Measurements from ENCODE around the gene RAVER1. TPM values are rescaled to one million over a fixed set of nuclear protein-coding genes. Genes with fewer than 3 reads are reported as not detected.
A peak's percentile ranks its signal among the peaks of the same experiment; 100 is the strongest.
"Not testable (repeated sequence)": the region's sequence is repeated elsewhere in the genome, so short reads cannot be mapped to it uniquely, and the experiment has no call there.

The RAVER1 gene
- total RNA-seq, 5 donors from 2014 or later (not counting 1 experiment from before 2014, with no cell fraction given): 31.5 to 68.2 (median 61.2) TPM

DNA sequence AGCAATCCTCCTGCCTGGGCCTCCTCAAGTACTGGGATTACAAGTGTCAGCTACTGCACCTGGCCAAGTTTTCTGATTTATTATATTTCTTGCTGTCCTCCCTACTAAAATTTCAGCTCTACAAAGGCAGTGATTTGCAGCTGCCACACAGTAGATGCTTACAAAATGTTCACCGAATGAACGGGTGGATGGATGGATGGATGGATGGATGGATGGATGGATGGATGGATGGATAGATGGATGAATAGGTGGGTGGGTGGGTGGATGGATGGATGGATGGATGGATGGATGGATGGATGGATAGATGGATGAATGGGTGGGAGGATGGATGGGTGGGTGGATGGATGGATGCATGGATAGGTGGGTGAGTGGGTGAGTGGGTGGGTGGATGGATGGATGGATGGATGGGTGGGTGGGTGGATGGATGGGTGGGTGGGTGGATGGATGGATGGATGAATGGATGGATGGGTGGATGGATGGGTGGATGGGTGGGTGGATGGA lies 43.9 kb upstream of the RAVER1 start:
- H3K36me3 ChIP-seq (ENCODE audit: control insufficient read depth in 2 of 2, extremely low read depth in 1 of 2, insufficient read depth in 1 of 2, low read length in 1 of 2): peaks cover 0 to 19% of the 10 kb centered on the region in 2 donors
- H3K27me3 Mint-ChIP-seq; H3K9me3 Mint-ChIP-seq; CTCF ChIA-PET; ATAC-seq (replicated peaks in 1 of 4); H3K4me3 Mint-ChIP-seq; H3K4me3 ChIP-seq (ENCODE audit: control insufficient read depth in 1 of 2, extremely low read depth in 1 of 2, low read length in 1 of 2); H3K9me3 ChIP-seq; H3K27ac Mint-ChIP-seq; DNase-seq; H3K27ac ChIP-seq (ENCODE audit: low read length); H3K27me3 ChIP-seq (replicated peaks in 1 of 2; ENCODE audit: control insufficient read depth in 2 of 2, extremely low read depth in 1 of 2, insufficient read depth in 2 of 2, low read length in 1 of 2): not testable (repeated sequence)
- Mint-ChIP-seq H3K36me3 (peaks cover 20% of the 10 kb centered on the region), H3K4me1 (peaks cover 26 to 32% (median 32%) of the 10 kb centered on the region in 3 donors)
- peaks cover 13 to 28% of the 10 kb centered on the region in 2 experiments for H3K4me1 ChIP-seq (ENCODE audit: control insufficient read depth in 1 of 2, extremely low read depth in 1 of 2, insufficient read depth in 2 of 2, low read length in 2 of 2)
- POLR2A ChIA-PET: interaction anchor here in 1 of 2 donors (0.6 kb wide), 1 partner anchor 22 kb away, joined by 6 read pairs; no protein-coding TSS in a partner anchor
- WGBS (ENCODE audit: insufficient coverage): 100% methylated on average over 2 of the region's 2 CpGs

DNA sequence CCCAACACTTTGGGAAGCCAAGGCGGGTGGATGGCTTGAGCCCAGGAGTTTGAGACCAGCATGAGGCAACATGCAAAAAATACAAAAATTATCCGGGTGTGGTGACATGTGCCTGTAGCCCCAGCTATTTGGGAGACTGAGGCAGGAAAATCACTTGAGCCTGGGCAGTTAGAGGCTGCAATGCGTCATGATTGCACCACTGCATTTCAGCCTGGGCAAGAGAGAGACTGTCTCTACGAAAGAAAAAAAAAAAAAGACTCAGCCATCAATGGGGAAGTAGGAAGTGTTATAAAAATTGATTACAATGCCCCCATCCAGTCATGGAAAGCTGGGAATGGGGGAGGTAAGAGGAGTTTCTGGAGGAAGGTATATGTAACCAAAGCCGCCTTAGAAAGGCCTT lies 41.6 kb upstream of the RAVER1 start:
- H3K27ac ChIP-seq (ENCODE audit: low read length): no peak overlapping the region

DNA sequence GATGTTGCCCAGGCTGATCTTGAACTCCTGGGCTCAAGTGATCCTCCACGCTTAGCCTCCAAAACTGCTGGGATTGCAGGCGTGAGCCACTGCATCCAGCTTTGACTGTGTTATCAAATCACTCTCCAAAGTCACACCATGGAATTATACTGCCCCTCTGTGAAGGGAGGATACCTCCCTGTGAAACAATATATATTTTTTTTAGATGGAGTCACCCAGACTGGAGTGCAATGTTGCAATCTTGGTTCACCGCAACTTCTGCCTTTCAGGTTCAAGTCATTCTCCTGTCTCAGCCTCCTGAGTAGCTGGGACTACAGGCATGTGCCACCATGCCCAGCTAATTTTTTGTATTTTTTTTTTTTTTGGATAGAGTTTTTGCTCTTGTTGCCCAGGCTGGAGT lies 39.4 kb upstream of the RAVER1 start:
- ATAC-seq (replicated peaks in 1 of 4) (no peak), DNase-seq (peak in 1 of 35 experiments; percentile 26)

More for the DNA sequence above, 41.6 kb upstream of the RAVER1 start:
- no peak overlapping the region for H3K4me3 ChIP-seq (ENCODE audit: control insufficient read depth in 1 of 2, extremely low read depth in 1 of 2, low read length in 1 of 2)
- peaks cover 6 to 18% of the 10 kb centered on the region in 2 experiments for H3K4me1 ChIP-seq (ENCODE audit: control insufficient read depth in 1 of 2, extremely low read depth in 1 of 2, insufficient read depth in 2 of 2, low read length in 2 of 2)
- Mint-ChIP-seq H3K27ac (no peak overlapping the region), H3K9me3 (no peaks in the 10 kb centered on the region), H3K36me3 (peaks cover 20% of the 10 kb centered on the region), H3K4me3 (no peak overlapping the region), H3K27me3 (no peaks in the 10 kb centered on the region), H3K4me1 (peaks cover 15 to 20% (median 16%) of the 10 kb centered on the region in 3 donors)
- ChIA-PET CTCF (interaction anchor here in 1 of 2 donors (0.6 to 1.0 kb wide), 2 partner anchors 16 to 76 kb away, joined by 3 to 6 read pairs; no protein-coding TSS in a partner anchor), POLR2A (interaction anchor here in 1 of 2 donors (0.7 kb wide), 2 partner anchors 34 to 169 kb away, joined by 3 to 4 read pairs; no protein-coding TSS in a partner anchor)
- H3K27me3 ChIP-seq (replicated peaks in 1 of 2; ENCODE audit: control insufficient read depth in 2 of 2, extremely low read depth in 1 of 2, insufficient read depth in 2 of 2, low read length in 1 of 2): no peaks in the 10 kb centered on the region
- 97% methylated on average over 3 of the region's 5 CpGs for WGBS (ENCODE audit: insufficient coverage)
- ATAC-seq (replicated peaks in 1 of 4) (no peak), DNase-seq (no peak)
- peaks cover 0 to 27% of the 10 kb centered on the region in 2 donors for H3K36me3 ChIP-seq (ENCODE audit: control insufficient read depth in 2 of 2, extremely low read depth in 1 of 2, insufficient read depth in 1 of 2, low read length in 1 of 2)
- H3K9me3 ChIP-seq: no peaks in the 10 kb centered on the region

DNA sequence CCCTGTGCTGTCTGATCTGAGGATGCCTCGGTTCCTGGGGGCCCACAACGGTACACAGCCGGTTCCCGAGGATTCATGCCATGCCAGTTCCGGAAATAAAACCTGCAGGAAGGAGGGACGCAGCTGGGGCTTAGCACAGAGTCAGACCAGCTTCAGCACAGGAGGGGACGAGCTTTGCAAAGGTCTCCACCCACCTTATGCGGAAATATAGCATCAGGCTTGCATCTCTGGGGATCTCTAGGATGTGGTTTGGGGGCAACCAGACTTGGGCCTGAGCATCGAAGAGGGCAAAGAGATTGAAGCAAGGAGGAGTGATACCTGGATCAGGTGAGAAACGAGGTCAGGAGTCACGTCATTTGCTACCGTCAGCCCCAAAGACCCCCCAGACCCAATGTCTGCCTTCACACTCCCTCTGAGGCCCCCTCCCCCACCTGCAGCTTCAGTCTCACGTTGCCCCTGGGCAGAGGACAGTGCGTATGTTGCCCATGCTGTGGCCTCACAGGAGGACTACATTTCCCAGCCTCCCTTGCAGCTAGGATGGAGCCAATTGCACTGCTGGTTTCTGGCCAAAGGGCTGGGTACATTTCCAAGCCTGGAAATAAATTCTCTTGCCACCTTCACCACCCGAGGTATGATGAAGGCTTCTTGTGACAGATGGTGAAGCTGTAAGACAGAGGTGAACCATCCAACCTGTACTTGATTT lies 34.9 kb upstream of the RAVER1 start:
- Histone ChIP-seq H3K4me1 (ENCODE audit: control insufficient read depth in 1 of 2, extremely low read depth in 1 of 2, insufficient read depth in 2 of 2, low read length in 2 of 2) (no peaks in the 10 kb centered on the region), H3K36me3 (ENCODE audit: control insufficient read depth in 2 of 2, extremely low read depth in 1 of 2, insufficient read depth in 1 of 2, low read length in 1 of 2) (peaks cover 10 to 58% of the 10 kb centered on the region in 2 donors), H3K9me3 (no peaks in the 10 kb centered on the region), H3K27ac (ENCODE audit: low read length) (no peak overlapping the region), H3K4me3 (ENCODE audit: control insufficient read depth in 1 of 2, extremely low read depth in 1 of 2, low read length in 1 of 2) (no peak overlapping the region), H3K27me3 (replicated peaks in 1 of 2; ENCODE audit: control insufficient read depth in 2 of 2, extremely low read depth in 1 of 2, insufficient read depth in 2 of 2, low read length in 1 of 2) (no peaks in the 10 kb centered on the region)
- Mint-ChIP-seq H3K4me3 (no peak overlapping the region), H3K27me3 (no peaks in the 10 kb centered on the region), H3K9me3 (no peaks in the 10 kb centered on the region), H3K27ac (no peak overlapping the region), H3K4me1 (peaks cover 0 to 8% (median 2%) of the 10 kb centered on the region in 3 donors), H3K36me3 (peaks cover 23% of the 10 kb centered on the region)
- POLR2A ChIA-PET: interaction anchor here in 1 of 2 donors (0.5 kb wide), 1 partner anchor 35 kb away, joined by 3 read pairs; no protein-coding TSS in a partner anchor
- WGBS (ENCODE audit: insufficient coverage): 92% methylated on average over 13 of the region's 15 CpGs
- DNase-seq (no peak), ATAC-seq (replicated peaks in 1 of 4) (no peak)
- CTCF ChIA-PET: no interaction called here

More for the DNA sequence above, 39.4 kb upstream of the RAVER1 start:
- CTCF ChIA-PET: no interaction called here
- Histone ChIP-seq H3K4me3 (ENCODE audit: control insufficient read depth in 1 of 2, extremely low read depth in 1 of 2, low read length in 1 of 2) (no peak overlapping the region), H3K27me3 (replicated peaks in 1 of 2; ENCODE audit: control insufficient read depth in 2 of 2, extremely low read depth in 1 of 2, insufficient read depth in 2 of 2, low read length in 1 of 2) (no peaks in the 10 kb centered on the region), H3K4me1 (ENCODE audit: control insufficient read depth in 1 of 2, extremely low read depth in 1 of 2, insufficient read depth in 2 of 2, low read length in 2 of 2) (no peaks in the 10 kb centered on the region), H3K9me3 (no peaks in the 10 kb centered on the region), H3K36me3 (ENCODE audit: control insufficient read depth in 2 of 2, extremely low read depth in 1 of 2, insufficient read depth in 1 of 2, low read length in 1 of 2) (peaks cover 0 to 32% of the 10 kb centered on the region in 2 donors), H3K27ac (ENCODE audit: low read length) (no peak overlapping the region)
- Mint-ChIP-seq H3K4me3 (no peak overlapping the region), H3K9me3 (no peaks in the 10 kb centered on the region), H3K36me3 (peaks cover 23% of the 10 kb centered on the region), H3K27ac (no peak overlapping the region), H3K4me1 (peaks cover 7 to 14% (median 9%) of the 10 kb centered on the region in 3 donors), H3K27me3 (no peaks in the 10 kb centered on the region)
- 92% methylated on average over 2 of the region's 3 CpGs for WGBS (ENCODE audit: insufficient coverage)
- POLR2A ChIA-PET: interaction anchor here (0.6 kb wide), 2 partner anchors 31 to 84 kb away, joined by 4 to 5 read pairs; no protein-coding TSS in a partner anchor

DNA sequence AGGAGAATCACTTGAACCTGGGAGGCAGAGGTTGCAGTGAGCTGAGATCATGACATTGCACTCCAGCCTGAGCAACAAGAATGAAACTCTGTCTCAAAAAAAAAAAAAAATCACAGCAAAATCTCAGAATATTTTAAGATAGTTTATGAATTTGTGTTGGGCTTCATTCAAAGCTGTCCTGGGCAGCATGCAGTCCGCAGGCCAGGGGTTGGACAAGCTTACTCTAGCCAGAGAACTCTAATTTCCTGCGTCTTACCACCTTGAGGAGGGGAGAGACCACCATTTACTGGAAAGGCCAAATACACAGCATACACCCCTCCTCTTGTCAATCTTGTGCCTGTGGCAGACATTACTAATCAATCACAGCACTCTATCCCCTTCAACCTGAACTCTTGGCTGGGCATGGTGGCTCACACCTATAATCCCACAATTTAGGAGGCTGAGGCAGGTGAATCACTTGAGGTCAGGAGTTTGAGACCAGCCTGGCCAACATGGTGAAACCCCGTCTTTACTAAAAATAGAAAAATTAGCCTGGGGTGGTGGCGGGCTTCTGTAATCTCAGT lies 33.7 kb upstream of the RAVER1 start:
- H3K27ac ChIP-seq (ENCODE audit: low read length); H3K27ac Mint-ChIP-seq; H3K4me1 ChIP-seq (ENCODE audit: control insufficient read depth in 1 of 2, extremely low read depth in 1 of 2, insufficient read depth in 2 of 2, low read length in 2 of 2); ATAC-seq (replicated peaks in 1 of 4); H3K4me3 Mint-ChIP-seq; H3K4me1 Mint-ChIP-seq; DNase-seq; H3K4me3 ChIP-seq (ENCODE audit: control insufficient read depth in 1 of 2, extremely low read depth in 1 of 2, low read length in 1 of 2); H3K27me3 Mint-ChIP-seq; H3K9me3 Mint-ChIP-seq; H3K9me3 ChIP-seq; H3K27me3 ChIP-seq (replicated peaks in 1 of 2; ENCODE audit: control insufficient read depth in 2 of 2, extremely low read depth in 1 of 2, insufficient read depth in 2 of 2, low read length in 1 of 2): not testable (repeated sequence)
- H3K36me3 ChIP-seq (ENCODE audit: control insufficient read depth in 2 of 2, extremely low read depth in 1 of 2, insufficient read depth in 1 of 2, low read length in 1 of 2): peaks cover 12 to 67% of the 10 kb centered on the region in 2 donors
- 100% methylated on average over 1 of the region's 4 CpGs for WGBS (ENCODE audit: insufficient coverage)
- ChIA-PET POLR2A (interaction anchor here in 1 of 2 donors (0.6 kb wide), 1 partner anchor 498 kb away, joined by 3 read pairs; no protein-coding TSS in a partner anchor), CTCF (interaction anchor here in 1 of 2 donors (0.5 to 0.7 kb wide), 2 partner anchors 9 to 20 kb away, joined by 3 to 4 read pairs; no protein-coding TSS in a partner anchor)
- peaks cover 27% of the 10 kb centered on the region for H3K36me3 Mint-ChIP-seq

DNA sequence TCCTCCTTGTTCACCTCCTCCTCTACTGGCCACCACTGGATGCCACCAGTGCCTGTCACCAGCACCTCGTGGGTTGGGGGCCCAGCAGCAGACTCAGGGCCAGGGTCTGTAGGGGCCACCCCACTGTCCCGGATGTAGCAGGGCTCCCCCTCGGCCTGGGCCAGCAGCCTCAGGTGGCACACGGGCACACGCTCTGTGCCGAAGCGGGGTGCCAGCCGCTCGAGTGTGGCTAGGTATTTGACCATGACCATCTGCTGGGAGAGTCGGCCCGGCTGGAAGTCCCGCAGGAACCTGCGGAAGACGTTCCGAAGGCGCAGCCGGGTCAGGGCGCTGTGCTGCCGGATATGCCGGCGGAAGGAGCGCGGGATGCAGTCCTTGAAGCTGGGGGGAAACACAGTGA lies 32.2 kb upstream of the RAVER1 start:
- WGBS (ENCODE audit: insufficient coverage): 97% methylated on average over 22 of the region's 23 CpGs
- Histone ChIP-seq H3K4me3 (ENCODE audit: control insufficient read depth in 1 of 2, extremely low read depth in 1 of 2, low read length in 1 of 2) (no peak overlapping the region), H3K9me3 (no peaks in the 10 kb centered on the region), H3K27me3 (replicated peaks in 1 of 2; ENCODE audit: control insufficient read depth in 2 of 2, extremely low read depth in 1 of 2, insufficient read depth in 2 of 2, low read length in 1 of 2) (no peaks in the 10 kb centered on the region), H3K27ac (ENCODE audit: low read length) (no peak overlapping the region), H3K4me1 (ENCODE audit: control insufficient read depth in 1 of 2, extremely low read depth in 1 of 2, insufficient read depth in 2 of 2, low read length in 2 of 2) (no peaks in the 10 kb centered on the region), H3K36me3 (ENCODE audit: control insufficient read depth in 2 of 2, extremely low read depth in 1 of 2, insufficient read depth in 1 of 2, low read length in 1 of 2) (peaks cover 15 to 74% of the 10 kb centered on the region in 2 donors)
- no peak for ATAC-seq (replicated peaks in 1 of 4)
- Mint-ChIP-seq H3K4me1 (peaks cover 0 to 8% (median 2%) of the 10 kb centered on the region in 3 donors), H3K9me3 (no peaks in the 10 kb centered on the region), H3K36me3 (peaks cover 34% of the 10 kb centered on the region), H3K27me3 (no peaks in the 10 kb centered on the region), H3K27ac (no peak overlapping the region), H3K4me3 (no peak overlapping the region)
- DNase-seq: no peak
- POLR2A ChIA-PET: interaction anchor here in 1 of 2 donors (0.8 kb wide), 1 partner anchor 11 kb away, joined by 3 read pairs; no protein-coding TSS in a partner anchor
- CTCF ChIA-PET: interaction anchor here in 1 of 2 donors (0.7 kb wide), 1 partner anchor 94 kb away, joined by 3 read pairs; no protein-coding TSS in a partner anchor
